RWPE2 (cell line): ENCODE data around the gene NFASC.
A peak's percentile ranks its signal among the peaks of the same experiment; 100 is the strongest.

Source experiments
- ATAC-seq: fragments of 200-7000 bp; cut with Tn5 transposase; 3 replicates; pipeline ENCODE4 v1.9.1; 2021; ENCODE audit warnings: low read depth
- DNase-seq: peaks from one replicate; pipeline ENCODE4 v3.0.0-alpha.2; 2020; ENCODE audit warnings: low spot score
- H3K27ac ChIP-seq: fragments of 450-650 bp; 2 replicates; pipeline ENCODE4 v1.5.1; 2017; ENCODE audit warnings: mild to moderate bottlenecking; ENCODE audit not compliant: poor library complexity, severe bottlenecking
- H3K27me3 ChIP-seq: fragments of 250-450 bp; sonication (Bioruptor Pico); 2 replicates; pipeline ENCODE4 v1.5.1; 2021; ENCODE audit warnings: mild to moderate bottlenecking, moderate library complexity; ENCODE audit not compliant: insufficient read depth, poor library complexity, severe bottlenecking
- H3K36me3 ChIP-seq: fragments of 250-450 bp; sonication (Bioruptor Pico); 2 replicates; pipeline ENCODE4 v1.5.1; 2020; ENCODE audit warnings: low read depth, mild to moderate bottlenecking, moderate library complexity
- H3K4me1 ChIP-seq: fragments of 250-450 bp; sonication (Bioruptor Pico); 2 replicates; pipeline ENCODE4 v1.5.1; 2021; ENCODE audit warnings: mild to moderate bottlenecking, moderate library complexity; ENCODE audit not compliant: insufficient read depth, poor library complexity, severe bottlenecking
- H3K4me3 ChIP-seq: fragments of 250-450 bp; sonication (Bioruptor Pico); 2 replicates; pipeline ENCODE4 v1.5.1; 2021; ENCODE audit warnings: mild to moderate bottlenecking, moderate library complexity; ENCODE audit not compliant: severe bottlenecking
- H3K9me3 ChIP-seq: fragments of 250-450 bp; sonication (Bioruptor Pico); 2 replicates; pipeline ENCODE4 v1.5.1; 2021; ENCODE audit warnings: mild to moderate bottlenecking, moderate library complexity; ENCODE audit not compliant: severe bottlenecking
- TF ChIP-seq, protein P1 (sequence below): fragments of 450-650 bp; IDR thresholded peaks from one replicate; pipeline ENCODE4 v1.5.1; 2017; ENCODE audit warnings: mild to moderate bottlenecking, moderate library complexity; ENCODE audit not compliant: poor library complexity, severe bottlenecking

NFASC gene

DNA sequence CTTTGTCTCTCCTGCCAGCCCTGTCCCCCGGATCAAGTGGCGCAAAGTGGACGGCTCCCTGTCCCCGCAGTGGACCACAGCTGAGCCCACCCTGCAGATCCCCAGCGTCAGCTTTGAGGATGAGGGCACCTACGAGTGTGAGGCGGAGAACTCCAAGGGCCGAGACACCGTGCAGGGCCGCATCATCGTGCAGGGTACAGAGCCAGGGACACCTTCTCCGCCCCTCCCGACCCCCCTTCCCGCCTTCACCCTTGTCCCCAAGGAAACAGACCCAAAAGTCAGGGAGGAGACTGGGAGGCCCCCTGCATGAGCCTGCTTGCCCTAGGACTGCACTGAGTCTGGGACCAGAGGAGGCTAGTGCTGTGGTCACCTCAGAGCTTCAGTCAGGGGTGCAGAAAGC lies 190.6 kb downstream of the NFASC start:
- Histone ChIP-seq H3K36me3 (no peaks in the 10 kb centered on the region), H3K4me1 (no peaks in the 10 kb centered on the region), H3K27ac (no peak overlapping the region), H3K4me3 (no peak overlapping the region), H3K27me3 (no peaks in the 10 kb centered on the region), H3K9me3 (no peaks in the 10 kb centered on the region)
- ATAC-seq (no peak), DNase-seq (no peak)
- TF ChIP-seq, protein P1, sequence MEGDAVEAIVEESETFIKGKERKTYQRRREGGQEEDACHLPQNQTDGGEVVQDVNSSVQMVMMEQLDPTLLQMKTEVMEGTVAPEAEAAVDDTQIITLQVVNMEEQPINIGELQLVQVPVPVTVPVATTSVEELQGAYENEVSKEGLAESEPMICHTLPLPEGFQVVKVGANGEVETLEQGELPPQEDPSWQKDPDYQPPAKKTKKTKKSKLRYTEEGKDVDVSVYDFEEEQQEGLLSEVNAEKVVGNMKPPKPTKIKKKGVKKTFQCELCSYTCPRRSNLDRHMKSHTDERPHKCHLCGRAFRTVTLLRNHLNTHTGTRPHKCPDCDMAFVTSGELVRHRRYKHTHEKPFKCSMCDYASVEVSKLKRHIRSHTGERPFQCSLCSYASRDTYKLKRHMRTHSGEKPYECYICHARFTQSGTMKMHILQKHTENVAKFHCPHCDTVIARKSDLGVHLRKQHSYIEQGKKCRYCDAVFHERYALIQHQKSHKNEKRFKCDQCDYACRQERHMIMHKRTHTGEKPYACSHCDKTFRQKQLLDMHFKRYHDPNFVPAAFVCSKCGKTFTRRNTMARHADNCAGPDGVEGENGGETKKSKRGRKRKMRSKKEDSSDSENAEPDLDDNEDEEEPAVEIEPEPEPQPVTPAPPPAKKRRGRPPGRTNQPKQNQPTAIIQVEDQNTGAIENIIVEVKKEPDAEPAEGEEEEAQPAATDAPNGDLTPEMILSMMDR, result no peak

DNA sequence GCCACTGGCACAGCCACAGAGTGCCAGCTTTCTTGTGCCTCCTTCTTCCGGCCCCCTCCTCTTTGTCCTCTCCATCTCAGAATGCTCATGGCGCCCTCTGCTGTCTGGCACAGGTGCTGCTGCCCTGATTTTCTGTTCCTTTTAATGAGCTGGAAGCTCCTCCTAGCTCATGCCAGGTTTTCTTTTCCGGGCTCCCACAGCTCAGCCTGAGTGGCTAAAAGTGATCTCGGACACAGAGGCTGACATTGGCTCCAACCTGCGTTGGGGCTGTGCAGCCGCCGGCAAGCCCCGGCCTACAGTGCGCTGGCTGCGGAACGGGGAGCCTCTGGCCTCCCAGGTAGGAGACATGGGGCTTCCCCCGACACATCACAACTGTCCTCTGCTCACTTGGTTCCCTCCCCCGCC lies 191.0 kb downstream of the NFASC start:
- H3K27ac ChIP-seq, result no peak overlapping the region
- H3K36me3 ChIP-seq, result no peaks in the 10 kb centered on the region
- no peaks in the 10 kb centered on the region for H3K4me1 ChIP-seq
- H3K27me3 ChIP-seq, result no peaks in the 10 kb centered on the region
- H3K9me3 ChIP-seq, result no peaks in the 10 kb centered on the region
- H3K4me3 ChIP-seq, result no peak overlapping the region
- TF ChIP-seq, protein P1, result peak; percentile 86
- ATAC-seq (peak; percentile 59), DNase-seq (no peak)

DNA sequence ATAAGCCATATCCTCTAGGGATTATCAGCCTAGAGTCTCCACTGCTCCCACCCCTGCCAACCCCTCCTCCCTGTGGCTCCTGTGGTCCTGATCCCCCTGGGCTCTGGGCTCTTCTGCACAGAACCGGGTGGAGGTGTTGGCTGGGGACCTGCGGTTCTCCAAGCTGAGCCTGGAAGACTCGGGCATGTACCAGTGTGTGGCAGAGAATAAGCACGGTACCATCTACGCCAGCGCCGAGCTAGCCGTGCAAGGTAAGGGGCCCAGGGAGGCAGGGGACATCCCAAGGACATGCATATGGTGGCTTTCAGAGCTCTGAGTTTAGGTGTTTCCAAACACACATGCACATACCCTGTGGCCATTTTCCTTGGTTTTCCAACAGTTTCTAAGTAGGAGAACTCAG lies 191.7 kb downstream of the NFASC start:
- Histone ChIP-seq H3K36me3 (no peaks in the 10 kb centered on the region), H3K27ac (no peak overlapping the region), H3K4me1 (no peaks in the 10 kb centered on the region), H3K9me3 (no peaks in the 10 kb centered on the region), H3K27me3 (no peaks in the 10 kb centered on the region), H3K4me3 (no peak overlapping the region)
- no peak for ATAC-seq
- peak; percentile 22 for DNase-seq
- TF ChIP-seq, protein P1, result no peak

DNA sequence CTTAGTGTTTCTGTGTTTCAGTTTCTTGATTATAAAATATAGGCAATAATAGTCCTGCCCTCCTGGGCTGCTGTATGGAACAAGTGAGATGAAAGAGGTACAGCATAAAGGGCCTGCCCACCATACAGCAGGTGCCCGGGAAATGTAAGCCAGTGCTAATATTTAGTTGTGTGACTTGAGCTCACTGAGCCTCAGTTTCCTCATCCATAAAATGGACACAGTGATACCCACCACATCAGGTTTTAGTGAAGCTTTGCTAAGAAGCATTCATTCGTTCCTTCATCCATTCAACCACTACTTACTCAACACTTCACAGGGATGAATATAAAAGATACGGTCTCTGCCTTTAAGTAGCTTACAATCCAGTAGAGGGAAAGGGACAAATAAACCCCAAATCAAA lies 192.2 kb downstream of the NFASC start:
- TF ChIP-seq, protein P1, result no peak
- Histone ChIP-seq H3K4me1 (no peaks in the 10 kb centered on the region), H3K27me3 (no peaks in the 10 kb centered on the region), H3K27ac (no peak overlapping the region), H3K9me3 (no peaks in the 10 kb centered on the region), H3K4me3 (no peak overlapping the region), H3K36me3 (no peaks in the 10 kb centered on the region)
- ATAC-seq (no peak), DNase-seq (no peak)

DNA sequence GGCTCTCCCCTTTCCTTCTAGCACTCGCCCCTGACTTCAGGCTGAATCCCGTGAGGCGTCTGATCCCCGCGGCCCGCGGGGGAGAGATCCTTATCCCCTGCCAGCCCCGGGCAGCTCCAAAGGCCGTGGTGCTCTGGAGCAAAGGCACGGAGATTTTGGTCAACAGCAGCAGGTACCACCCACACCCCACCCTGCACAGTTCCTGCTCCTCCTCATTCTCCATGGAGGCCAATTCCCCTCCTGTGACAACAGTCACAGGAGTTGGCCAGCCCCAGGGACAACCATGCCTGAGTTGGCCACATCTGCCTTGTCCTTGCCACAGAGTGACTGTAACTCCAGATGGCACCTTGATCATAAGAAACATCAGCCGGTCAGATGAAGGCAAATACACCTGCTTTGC lies 193.6 kb downstream of the NFASC start:
- Histone ChIP-seq H3K4me3 (no peak overlapping the region), H3K4me1 (no peaks in the 10 kb centered on the region), H3K27ac (no peak overlapping the region), H3K9me3 (no peaks in the 10 kb centered on the region), H3K36me3 (no peaks in the 10 kb centered on the region), H3K27me3 (no peaks in the 10 kb centered on the region)
- ATAC-seq (no peak), DNase-seq (no peak)
- TF ChIP-seq, protein P1, result no peak
